ENCODE results near the gene CATSPERZ.

Gene CATSPERZ

DNA sequence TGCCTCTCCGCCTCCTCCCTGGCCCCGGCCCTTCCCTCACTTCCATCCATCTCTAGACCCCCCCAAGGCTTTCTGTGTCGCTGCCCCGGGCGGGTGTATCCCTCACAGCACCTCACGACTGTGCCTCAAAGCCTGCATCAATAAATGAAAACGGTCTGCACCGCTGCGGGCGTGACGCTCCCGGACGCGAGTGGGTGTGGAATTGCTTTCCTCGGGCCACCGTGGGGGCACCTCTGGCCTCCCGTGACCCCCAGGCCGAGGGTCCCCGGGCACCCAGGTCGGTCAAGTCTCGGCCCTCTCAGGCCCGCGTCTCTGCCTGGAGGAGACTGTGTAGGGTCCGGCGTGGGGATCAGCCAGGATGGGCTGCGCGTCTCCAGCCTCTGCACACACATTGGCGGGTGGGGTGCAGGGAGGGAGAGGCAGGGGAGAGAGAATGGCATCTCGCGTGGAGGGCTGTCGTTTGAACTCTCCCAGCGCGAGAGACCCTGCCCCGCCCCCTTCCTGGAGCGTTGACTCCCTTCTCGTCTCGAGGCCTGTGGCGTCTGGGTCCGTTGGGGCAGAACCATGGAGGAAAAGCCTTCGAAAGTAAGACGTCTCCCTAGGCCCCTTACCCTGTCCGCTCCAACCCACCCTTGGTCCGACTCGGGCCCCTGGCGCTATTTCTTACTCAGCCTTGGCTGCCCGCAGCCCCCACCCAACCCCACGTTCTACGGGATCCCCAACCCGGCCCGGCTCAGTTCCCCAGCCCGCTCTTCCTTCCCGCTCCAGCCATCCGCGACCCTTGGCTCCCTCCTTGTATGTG is at the start of gene CATSPERZ:
Gene CATSPERZ (plus strand): TSS at position 512 of the 802 bp plus-strand sequence. CDS start 53 bp downstream, at position 565.
- no peak for DNase-seq (ENCODE audit: low spot score)

GRCh38 chr11:64250415-64251015 is 49.6 kb upstream of the CATSPERZ start:
- DNase-seq (ENCODE audit: low spot score) = no peak

GRCh38 chr11:64251016-64251752 is 49.0 kb upstream of the CATSPERZ start, which contains the start of gene PLCB3:
TSS of gene PLCB3 (plus strand) at chr11:64251530. CDS start at chr11:64251650, 120 bp downstream.
- peak; percentile 70 for DNase-seq (ENCODE audit: low spot score)

- no peak for DNase-seq (ENCODE audit: low spot score)
Measured at GRCh38 chr11:64251753-64252002, 48.5 kb upstream of the CATSPERZ start.

- DNase-seq (ENCODE audit: low spot score) = no peak
Measured at GRCh38 chr11:64252003-64252872, 47.9 kb upstream of the CATSPERZ start.

- no peak for DNase-seq (ENCODE audit: low spot score)
Measured at GRCh38 chr11:64253043-64253442, 47.1 kb upstream of the CATSPERZ start.

GRCh38 chr11:64253481-64253880 is 46.7 kb upstream of the CATSPERZ start:
- no peak for DNase-seq (ENCODE audit: low spot score)

DNA sequence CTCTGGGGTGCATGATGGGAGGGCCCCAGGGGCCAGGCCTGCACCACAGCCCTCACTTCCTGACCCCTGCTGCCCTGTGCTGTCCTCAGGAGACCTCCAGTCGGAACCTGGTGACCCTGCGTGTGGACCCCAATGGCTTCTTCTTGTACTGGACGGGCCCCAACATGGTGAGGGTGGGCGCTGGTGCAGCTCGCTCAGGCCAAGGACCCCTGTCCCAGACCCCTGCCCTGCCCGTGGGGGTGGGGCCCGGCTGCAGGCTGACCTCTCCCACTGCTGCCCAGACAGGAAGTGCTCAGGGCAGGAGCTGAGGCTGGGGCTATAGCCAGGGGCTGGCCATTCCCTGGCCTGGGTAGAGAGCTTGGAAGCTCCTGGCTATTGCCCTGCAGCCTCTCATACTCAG is 45.8 kb upstream of the CATSPERZ start:
- no peak for DNase-seq (ENCODE audit: low spot score)

DNA sequence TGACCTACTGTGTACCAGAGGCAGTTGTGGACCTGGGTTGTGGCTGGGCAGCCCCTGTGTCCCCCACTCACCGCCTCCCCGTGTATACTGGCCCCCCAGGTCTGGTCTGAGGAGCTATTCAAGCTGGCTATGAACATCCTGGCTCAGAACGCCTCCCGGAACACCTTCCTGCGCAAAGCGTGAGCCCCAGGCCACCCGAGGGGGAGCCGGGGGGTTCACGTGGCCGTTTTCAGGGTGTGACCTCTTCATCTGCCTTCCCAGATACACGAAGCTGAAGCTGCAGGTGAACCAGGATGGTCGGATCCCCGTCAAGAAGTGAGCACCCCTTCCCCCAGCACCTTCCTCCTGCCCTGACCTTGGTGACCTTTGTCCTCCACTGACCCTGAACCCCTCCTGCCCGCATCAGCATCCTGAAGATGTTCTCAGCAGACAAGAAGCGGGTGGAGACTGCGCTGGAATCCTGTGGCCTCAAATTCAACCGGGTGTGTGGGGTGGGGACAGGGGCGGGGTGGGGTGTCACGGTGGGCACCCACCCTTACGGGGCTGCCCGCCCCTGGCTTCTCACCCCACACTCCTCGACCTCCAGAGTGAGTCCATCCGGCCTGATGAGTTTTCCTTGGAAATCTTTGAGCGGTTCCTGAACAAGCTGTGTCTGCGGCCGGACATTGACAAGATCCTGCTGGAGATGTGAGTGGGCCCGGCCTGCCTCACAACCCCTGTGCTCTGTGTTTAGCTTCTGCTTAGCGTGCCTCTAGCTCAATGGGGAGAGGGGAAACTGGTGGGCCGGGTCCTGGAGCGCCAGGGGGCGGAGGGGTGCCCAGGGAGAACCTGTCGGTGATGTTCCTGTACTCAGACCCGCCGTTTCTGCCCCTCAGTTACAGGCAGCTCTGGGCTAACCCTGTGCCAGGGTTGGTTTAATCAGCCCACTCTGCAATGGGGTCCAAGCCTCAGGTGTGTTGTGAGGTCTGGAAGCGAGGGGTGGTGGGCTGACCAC is 44.7 kb upstream of the CATSPERZ start:
- DNase-seq (ENCODE audit: low spot score) = no peak

- DNase-seq (ENCODE audit: low spot score) = no peak
Measured at GRCh38 chr11:64256300-64256699, 43.9 kb upstream of the CATSPERZ start.

DNA sequence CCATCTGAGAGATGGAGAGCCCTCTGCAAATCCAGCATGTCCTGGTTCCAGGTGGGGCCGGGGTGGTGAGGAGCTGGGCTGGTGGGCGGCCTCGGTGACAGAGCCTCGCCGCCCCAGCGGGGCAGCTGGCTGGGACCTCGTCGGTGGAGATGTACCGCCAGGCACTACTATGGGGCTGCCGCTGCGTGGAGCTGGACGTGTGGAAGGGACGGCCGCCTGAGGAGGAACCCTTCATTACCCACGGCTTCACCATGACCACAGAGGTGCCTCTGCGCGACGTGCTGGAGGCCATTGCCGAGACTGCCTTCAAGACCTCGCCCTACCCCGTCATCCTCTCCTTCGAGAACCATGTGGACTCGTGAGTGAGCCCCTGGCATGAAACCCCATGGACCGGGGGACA is 41.8 kb upstream of the CATSPERZ start:
- DNase-seq (ENCODE audit: low spot score) = no peak

GRCh38 chr11:64258946-64259532 is 41.1 kb upstream of the CATSPERZ start:
- no peak for DNase-seq (ENCODE audit: low spot score)

GRCh38 chr11:64259533-64260067 is 40.6 kb upstream of the CATSPERZ start:
- no peak for DNase-seq (ENCODE audit: low spot score)

- DNase-seq (ENCODE audit: low spot score) = no peak
Measured at GRCh38 chr11:64260147-64260708, 39.9 kb upstream of the CATSPERZ start.

- no peak for DNase-seq (ENCODE audit: low spot score)
Measured at GRCh38 chr11:64261556-64262080, 38.5 kb upstream of the CATSPERZ start.

GRCh38 chr11:64262271-64263002 is 37.7 kb upstream of the CATSPERZ start:
- no peak for DNase-seq (ENCODE audit: low spot score)

- DNase-seq (ENCODE audit: low spot score) = no peak
Measured at GRCh38 chr11:64263021-64263946, 36.9 kb upstream of the CATSPERZ start.

GRCh38 chr11:64263947-64264317 is 36.2 kb upstream of the CATSPERZ start:
- no peak for DNase-seq (ENCODE audit: low spot score)
